AG10803 (cell line): Measurements from ENCODE around the gene ACTL7A.

Experiments
- DNase-seq: peaks from one replicate; pipeline ENCODE4 v3.0.0; 2010; ENCODE audit warnings: low read depth
- H3K4me3 ChIP-seq: 2 replicates; pipeline ENCODE4 v1.5.1; 2011; ENCODE audit warnings: mild to moderate bottlenecking, low read length, control low read depth
- CTCF ChIP-seq: conservative IDR thresholded peaks from 2 replicates; pipeline ENCODE4 v1.5.1; 2011; ENCODE audit warnings: mild to moderate bottlenecking, low read length, control low read depth, inconsistent platforms

Gene ACTL7A

DNA sequence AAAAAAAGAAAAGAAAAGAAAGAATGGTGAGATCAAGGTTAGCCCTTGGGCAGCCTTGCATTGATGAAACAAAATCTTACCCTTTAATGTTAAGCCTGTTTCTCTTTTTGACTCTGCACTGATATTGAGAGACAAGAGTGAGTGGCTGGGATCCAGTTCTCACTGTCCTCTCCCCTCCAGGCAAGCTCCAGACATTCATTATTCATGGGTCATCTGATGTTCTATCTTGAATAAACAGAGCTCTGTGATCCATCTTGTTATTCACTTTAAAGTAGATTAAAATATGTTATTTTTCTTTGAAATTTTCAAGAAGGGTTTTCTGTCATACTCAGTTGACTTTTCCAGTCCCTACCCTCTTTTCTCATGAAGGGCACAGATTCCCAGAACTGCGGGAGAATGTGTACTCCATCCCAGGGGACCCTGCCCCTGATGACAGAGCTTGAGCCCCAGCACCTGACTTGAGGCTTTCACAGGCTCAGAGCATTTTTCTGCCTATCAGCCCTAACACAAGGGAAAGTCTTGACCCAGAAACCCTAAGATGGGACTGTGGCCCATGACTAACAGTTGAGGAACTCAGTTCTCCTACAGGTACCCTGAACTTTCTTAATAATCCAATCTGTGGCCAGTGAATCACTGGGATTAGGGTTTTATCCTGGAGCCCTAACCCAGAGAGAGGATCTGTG, 30.4 kb upstream of the ACTL7A start:
- DNase-seq: no peak
- TF ChIP-seq CTCF: no peak
- no peak overlapping the region for H3K4me3 ChIP-seq

DNA sequence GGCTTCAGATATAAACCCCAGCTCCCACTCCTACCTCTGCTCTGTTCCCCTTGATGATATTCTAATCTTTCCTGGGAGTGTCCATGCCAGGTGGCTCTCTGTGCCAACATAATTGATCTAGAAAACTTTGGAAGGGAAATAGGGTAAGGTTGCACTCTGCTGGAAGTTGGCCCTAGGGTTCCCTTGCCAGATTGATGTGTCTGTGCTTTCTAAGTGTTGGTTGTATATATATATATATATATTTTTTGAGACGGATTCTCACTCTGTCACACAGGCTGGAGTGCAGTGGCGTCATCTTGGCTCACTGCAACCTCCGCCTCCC, 29.9 kb upstream of the ACTL7A start:
- no peak overlapping the region for H3K4me3 ChIP-seq
- no peak for DNase-seq
- TF ChIP-seq CTCF: no peak

DNA sequence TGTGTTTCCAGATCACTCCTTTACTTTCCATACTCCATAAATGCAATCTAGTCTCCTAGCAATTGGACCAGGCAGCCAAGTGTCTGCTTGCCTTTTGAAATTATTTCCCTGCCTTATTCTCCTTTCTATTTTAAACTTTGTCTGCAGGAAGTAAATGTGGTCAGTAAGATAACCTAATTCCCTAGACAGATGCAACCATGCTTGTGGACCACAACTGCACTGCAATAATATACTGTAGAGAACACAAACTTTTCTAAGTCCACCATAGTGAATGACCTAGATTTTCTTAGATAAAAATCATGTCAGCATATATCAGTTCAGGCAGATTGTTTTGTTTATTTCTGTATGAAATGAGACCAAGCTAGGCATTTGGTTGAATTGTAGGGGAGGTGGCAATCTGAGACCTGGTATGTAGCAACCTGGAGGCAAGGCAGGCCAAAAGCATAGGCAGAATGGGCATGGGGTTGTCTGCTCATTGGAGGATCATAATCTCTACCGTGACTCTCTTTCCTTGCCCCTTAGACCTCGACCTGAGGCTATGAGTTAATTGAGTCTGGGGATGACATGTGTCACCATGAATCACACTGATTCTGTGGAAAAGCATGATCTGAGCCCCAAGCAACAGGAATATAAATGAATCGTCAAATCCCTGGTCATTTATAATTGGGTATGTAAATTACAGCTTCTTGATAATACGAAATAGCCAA, 27.0 kb upstream of the ACTL7A start:
- DNase-seq: no peak
- no peak overlapping the region for H3K4me3 ChIP-seq

GRCh38 chr9:108835831-108836230, 26.2 kb upstream of the ACTL7A start:
- TF ChIP-seq CTCF: no peak
- no peak overlapping the region for H3K4me3 ChIP-seq
- no peak for DNase-seq

More for the DNA sequence above, 27.0 kb upstream of the ACTL7A start:
- no peak for TF ChIP-seq CTCF

GRCh38 chr9:108836319-108836718, 25.7 kb upstream of the ACTL7A start:
- TF ChIP-seq CTCF: no peak
- DNase-seq: no peak
- H3K4me3 ChIP-seq: no peak overlapping the region

DNA sequence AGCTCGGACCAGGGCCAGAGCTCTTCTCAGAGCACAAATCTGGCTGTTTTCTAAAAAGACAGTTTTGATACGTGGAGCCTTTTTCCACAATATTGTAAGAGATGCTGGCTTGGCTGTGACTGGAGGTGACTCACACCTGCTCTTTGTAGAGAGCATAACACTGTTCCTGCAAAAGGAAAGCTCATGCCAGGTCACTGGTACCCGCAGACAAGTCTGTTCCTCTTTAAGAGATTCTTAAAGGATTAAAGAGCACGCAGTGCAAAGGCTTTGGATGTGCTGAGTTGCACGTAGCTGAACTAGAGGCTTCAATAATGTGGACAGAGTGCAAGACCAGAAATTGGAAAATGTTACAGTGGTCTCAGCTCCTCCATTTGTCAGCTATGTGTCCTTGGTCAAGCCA, 25.3 kb upstream of the ACTL7A start:
- no peak for DNase-seq
- no peak for TF ChIP-seq CTCF
- H3K4me3 ChIP-seq: no peak overlapping the region

DNA sequence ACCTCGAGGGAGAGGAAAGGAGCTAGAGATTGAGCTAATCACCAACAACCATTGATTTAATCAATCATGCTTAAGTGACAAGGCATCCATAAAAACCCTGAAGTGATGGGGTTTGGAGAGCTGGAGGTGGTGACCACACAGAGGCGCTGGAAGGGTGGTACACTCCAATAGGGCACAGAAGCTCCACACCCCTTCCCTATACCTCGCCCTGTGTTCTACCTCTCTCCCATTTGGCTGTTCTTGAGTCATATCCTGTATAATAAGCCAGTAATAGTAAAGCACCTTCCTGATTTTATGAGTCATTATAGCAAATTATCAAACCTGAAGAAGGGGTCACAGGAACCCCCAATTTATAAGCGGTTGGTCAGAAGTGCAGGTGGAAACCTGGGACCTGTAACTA, 24.5 kb upstream of the ACTL7A start:
- DNase-seq: no peak
- H3K4me3 ChIP-seq: no peak overlapping the region
- no peak for TF ChIP-seq CTCF
